GM23338 (cell line): ENCODE results near the gene SULT6B1. TPM values are rescaled to one million over a fixed set of nuclear protein-coding genes. Genes with fewer than 3 reads are reported as not detected.

ENCODE experiments used
- ATAC-seq: fragments of 200-7000 bp; cut with Tn5 transposase; 3 replicates; pipeline ENCODE4 v1.9.1; 2020
- DNase-seq: peaks from one replicate; pipeline ENCODE4 v3.0.0-alpha.2; 2015; ENCODE audit warnings: low spot score
- H2AFZ ChIP-seq: fragments of 200-600 bp; sonication (generic); 2 replicates; pipeline ENCODE4 v1.8.0; 2016; ENCODE audit warnings: antibody characterized with exemption, mild to moderate bottlenecking, moderate library complexity
- H3F3A ChIP-seq: fragments of 200-600 bp; sonication (generic); replicated peaks from 2 replicates; pipeline ENCODE4 v1.8.0; 2017; ENCODE audit warnings: antibody characterized with exemption, mixed run types, low read depth
- H3K27ac ChIP-seq: fragments of 200-600 bp; sonication (generic); 2 replicates; pipeline ENCODE4 v1.6.1; 2016; ENCODE audit warnings: low read depth
- H3K27me3 ChIP-seq: fragments of 200-600 bp; sonication (generic); 2 replicates; pipeline ENCODE4 v1.8.0; 2016; ENCODE audit warnings: mild to moderate bottlenecking, mixed run types, moderate library complexity; ENCODE audit not compliant: insufficient read depth
- H3K36me3 ChIP-seq: fragments of 200-600 bp; sonication (generic); 2 replicates; pipeline ENCODE4 v1.8.0; 2016; ENCODE audit warnings: mild to moderate bottlenecking; ENCODE audit not compliant: insufficient read depth
- H3K4me1 ChIP-seq: fragments of 200-600 bp; sonication (generic); 2 replicates; pipeline ENCODE4 v1.8.0; 2016; ENCODE audit warnings: mild to moderate bottlenecking, moderate library complexity; ENCODE audit not compliant: insufficient read depth
- H3K4me2 ChIP-seq: fragments of 200-600 bp; sonication (generic); 2 replicates; pipeline ENCODE4 v1.7.1; 2017; ENCODE audit warnings: mixed run types
- H3K4me3 ChIP-seq: fragments of 200-600 bp; sonication (generic); 2 replicates; pipeline ENCODE4 v1.6.1; 2016; ENCODE audit warnings: mixed run types
- H3K79me2 ChIP-seq: fragments of 200-600 bp; sonication (generic); replicated peaks from 2 replicates; pipeline ENCODE4 v1.8.0; 2017; ENCODE audit warnings: mild to moderate bottlenecking; ENCODE audit not compliant: insufficient read depth
- H3K9me2 ChIP-seq: fragments of 200-600 bp; sonication (generic); 2 replicates; pipeline ENCODE4 v1.8.0; 2017; ENCODE audit not compliant: insufficient read depth
- H4K20me1 ChIP-seq: fragments of 200-600 bp; sonication (generic); replicated peaks from 2 replicates; pipeline ENCODE4 v1.8.0; 2017; ENCODE audit warnings: mild to moderate bottlenecking; ENCODE audit not compliant: insufficient read depth
- H3K27ac Mint-ChIP-seq: 2 replicates; pipeline ENCODE4 v1.8.0; 2020; ENCODE audit warnings: inconsistent platforms, mild to moderate bottlenecking, moderate library complexity, mixed read lengths
- H3K27me3 Mint-ChIP-seq: 3 replicates; pipeline ENCODE4 v1.8.0; 2022; ENCODE audit warnings: low read depth, mild to moderate bottlenecking, moderate library complexity, mixed read lengths, inconsistent platforms; ENCODE audit not compliant: insufficient read depth, poor library complexity
- H3K36me3 Mint-ChIP-seq: 3 replicates; pipeline ENCODE4 v1.8.0; 2021; ENCODE audit warnings: low read depth, mild to moderate bottlenecking, inconsistent platforms, moderate library complexity, mixed read lengths
- H3K4me1 Mint-ChIP-seq: 3 replicates; pipeline ENCODE4 v1.8.0; 2020; ENCODE audit warnings: mild to moderate bottlenecking, inconsistent platforms, mixed read lengths
- H3K4me3 Mint-ChIP-seq: 3 replicates; pipeline ENCODE4 v1.8.0; 2021; ENCODE audit warnings: moderate library complexity, mild to moderate bottlenecking, inconsistent platforms, mixed read lengths
- H3K9me3 Mint-ChIP-seq: 3 replicates; pipeline ENCODE4 v1.8.0; 2020; ENCODE audit warnings: moderate library complexity, mild to moderate bottlenecking, inconsistent platforms, mixed read lengths
- CREB1 ChIP-seq: fragments of 250-450 bp; sonication (Bioruptor Pico); IDR thresholded peaks from 2 replicates; pipeline ENCODE4 v1.5.0; 2020; ENCODE audit warnings: low read depth, mild to moderate bottlenecking, moderate library complexity
- ETS1 ChIP-seq: IDR thresholded peaks from 2 replicates; pipeline ENCODE4 v1.6.1; 2016; ENCODE audit warnings: antibody characterized with exemption
- EZH2phosphoT487 ChIP-seq: fragments of 200-600 bp; sonication (generic); IDR thresholded peaks from one replicate; pipeline ENCODE4 v1.8.1; 2018; ENCODE audit warnings: antibody characterized with exemption; ENCODE audit not compliant: unreplicated experiment
- JUNB ChIP-seq: IDR thresholded peaks from one replicate; pipeline ENCODE4 v1.6.1; 2016; ENCODE audit warnings: antibody characterized with exemption; ENCODE audit not compliant: unreplicated experiment
- POLR2AphosphoS5 ChIP-seq: IDR thresholded peaks from 2 replicates; pipeline ENCODE4 v1.6.1; 2016; ENCODE audit warnings: antibody characterized with exemption, low read depth
- ZNF462 ChIP-seq: fragments of 250-450 bp; sonication (Bioruptor Pico); IDR thresholded peaks from 2 replicates; pipeline ENCODE4 v1.5.0; 2020; ENCODE audit warnings: mild to moderate bottlenecking, moderate library complexity
- polyA plus RNA-seq: library from polyadenylated mRNA; unstranded; fragments of >200 nt; fragmentation: Nextera tagmentation; extraction: Ambion mirVana; gene quantifications from 2 replicates; pipeline ENCODE4 v1.2.1, GENCODE V29; 2016
- total RNA-seq: library from RNA; depleted of rRNA; stranded (reverse); fragments of >200 nt; shearing (Covaris generic); gene quantifications from 2 replicates; pipeline ENCODE4 v1.2.3, GENCODE V29; 2014
- TF ChIP-seq, protein P1 (sequence below): IDR thresholded peaks from one replicate; pipeline ENCODE4 v1.6.1; 2018; ENCODE audit warnings: antibody characterized with exemption; ENCODE audit not compliant: unreplicated experiment

Gene SULT6B1
- total and polyA plus RNA-seq, 2 experiments from 2014 or later: not detected

DNA sequence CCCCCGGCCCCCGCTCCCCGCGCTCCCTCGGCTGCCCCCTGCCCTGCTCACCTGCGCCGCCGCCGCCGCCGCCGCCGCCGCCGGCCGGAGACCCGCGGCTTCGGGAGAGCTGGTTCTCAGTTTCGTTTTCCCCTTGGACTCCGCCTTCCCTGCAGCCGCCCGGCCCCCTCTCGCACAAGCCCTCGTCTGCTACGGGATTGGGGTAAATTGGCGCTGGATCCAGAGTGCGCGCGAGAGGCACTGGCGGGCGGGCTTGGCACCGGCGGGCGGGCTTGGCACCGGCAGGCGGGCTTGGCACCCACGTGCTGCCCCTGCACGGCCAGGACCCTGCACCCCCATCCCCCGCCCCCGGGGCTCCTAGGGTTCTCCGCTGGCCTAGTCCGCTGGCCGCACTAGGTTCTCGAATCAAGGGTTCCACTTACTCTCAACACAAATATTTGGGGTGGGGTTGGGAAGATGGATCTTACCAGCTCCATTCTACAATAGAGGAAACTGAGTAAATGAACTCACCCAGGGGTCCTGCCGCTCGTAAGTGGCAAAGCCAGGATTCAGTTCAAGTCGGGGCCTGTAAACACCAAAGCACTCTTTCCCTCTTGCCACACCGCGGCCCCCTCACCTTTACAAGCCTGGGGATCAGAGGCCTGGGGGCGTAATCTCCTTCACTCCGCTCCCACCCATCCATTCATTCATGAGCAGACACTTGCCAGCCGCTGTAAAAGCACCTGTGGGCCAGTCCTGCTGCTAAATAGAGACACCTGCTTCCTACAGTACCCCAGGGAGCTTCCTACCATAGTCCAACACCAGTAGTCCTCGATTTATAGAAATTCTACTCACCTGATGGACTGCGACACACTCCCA is 31.4 kb downstream of the SULT6B1 start, which contains the start of gene EIF2AK2:
EIF2AK2 (minus strand) TSS at position 124 of the 858 bp plus-strand sequence. CDS start 9,174 bp downstream, outside the sequence.
- no peaks in the 10 kb centered on the region for H3K36me3 ChIP-seq
- peak within 1 kb of the TSS; percentile 94 for H3K4me2 ChIP-seq
- H3K27ac ChIP-seq: 0 out of 2 replicates have a peak within 1 kb of the TSS, but pooled peaks have one; percentile 32
- DNase-seq (peak; percentile 95), ATAC-seq (peak; percentile 93)
- TF ChIP-seq POLR2AphosphoS5: peak; percentile 52
- TF ChIP-seq, protein P1, sequence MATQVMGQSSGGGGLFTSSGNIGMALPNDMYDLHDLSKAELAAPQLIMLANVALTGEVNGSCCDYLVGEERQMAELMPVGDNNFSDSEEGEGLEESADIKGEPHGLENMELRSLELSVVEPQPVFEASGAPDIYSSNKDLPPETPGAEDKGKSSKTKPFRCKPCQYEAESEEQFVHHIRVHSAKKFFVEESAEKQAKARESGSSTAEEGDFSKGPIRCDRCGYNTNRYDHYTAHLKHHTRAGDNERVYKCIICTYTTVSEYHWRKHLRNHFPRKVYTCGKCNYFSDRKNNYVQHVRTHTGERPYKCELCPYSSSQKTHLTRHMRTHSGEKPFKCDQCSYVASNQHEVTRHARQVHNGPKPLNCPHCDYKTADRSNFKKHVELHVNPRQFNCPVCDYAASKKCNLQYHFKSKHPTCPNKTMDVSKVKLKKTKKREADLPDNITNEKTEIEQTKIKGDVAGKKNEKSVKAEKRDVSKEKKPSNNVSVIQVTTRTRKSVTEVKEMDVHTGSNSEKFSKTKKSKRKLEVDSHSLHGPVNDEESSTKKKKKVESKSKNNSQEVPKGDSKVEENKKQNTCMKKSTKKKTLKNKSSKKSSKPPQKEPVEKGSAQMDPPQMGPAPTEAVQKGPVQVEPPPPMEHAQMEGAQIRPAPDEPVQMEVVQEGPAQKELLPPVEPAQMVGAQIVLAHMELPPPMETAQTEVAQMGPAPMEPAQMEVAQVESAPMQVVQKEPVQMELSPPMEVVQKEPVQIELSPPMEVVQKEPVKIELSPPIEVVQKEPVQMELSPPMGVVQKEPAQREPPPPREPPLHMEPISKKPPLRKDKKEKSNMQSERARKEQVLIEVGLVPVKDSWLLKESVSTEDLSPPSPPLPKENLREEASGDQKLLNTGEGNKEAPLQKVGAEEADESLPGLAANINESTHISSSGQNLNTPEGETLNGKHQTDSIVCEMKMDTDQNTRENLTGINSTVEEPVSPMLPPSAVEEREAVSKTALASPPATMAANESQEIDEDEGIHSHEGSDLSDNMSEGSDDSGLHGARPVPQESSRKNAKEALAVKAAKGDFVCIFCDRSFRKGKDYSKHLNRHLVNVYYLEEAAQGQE: no peak
- Mint-ChIP-seq H3K27ac (peak within 1 kb of the TSS; percentile 39; the same call in 1 of the 2 replicates), H3K36me3 (peaks cover 23% of the 10 kb centered on the region), H3K27me3 (peaks cover 9% of the 10 kb centered on the region), H3K4me3 (peak within 1 kb of the TSS; percentile 80), H3K9me3 (no peaks in the 10 kb centered on the region; the same call in 2 of the 3 replicates), H3K4me1 (peaks cover 22% of the 10 kb centered on the region)
- peak within 1 kb of the TSS; percentile 86 for H3K4me3 ChIP-seq
- H3K79me2 ChIP-seq: peaks cover 37% of the 10 kb centered on the region
- peaks cover 4% of the 10 kb centered on the region; the same call in 1 of the 2 replicates for H3K27me3 ChIP-seq
- no peaks in the 10 kb centered on the region for H4K20me1 ChIP-seq
- peak within 1 kb of the TSS; percentile 95 for H2AFZ ChIP-seq
- H3F3A ChIP-seq: 0 out of 2 replicates have a peak, but pooled peaks cover 6% of the 10 kb centered on the region
- peaks cover 30% of the 10 kb centered on the region for H3K4me1 ChIP-seq
- H3K9me2 ChIP-seq: no peaks in the 10 kb centered on the region

GRCh38 chr2:37156071-37156856 is 32.2 kb downstream of the SULT6B1 start:
- Histone ChIP-seq H3K36me3 (no peaks in the 10 kb centered on the region), H3K27me3 (peaks cover 4% of the 10 kb centered on the region; the same call in 1 of the 2 replicates), H3K4me3 (peak overlapping the region; percentile 86), H3K79me2 (peaks cover 45% of the 10 kb centered on the region), H3K4me2 (peak overlapping the region; percentile 94), H3K4me1 (peaks cover 33% of the 10 kb centered on the region), H3F3A (0 out of 2 replicates have a peak, but pooled peaks cover 6% of the 10 kb centered on the region), H2AFZ (peak overlapping the region; percentile 95), H3K9me2 (no peaks in the 10 kb centered on the region), H4K20me1 (no peaks in the 10 kb centered on the region), H3K27ac (0 out of 2 replicates have a peak overlapping the region, but pooled peaks have one; percentile 32)
- peak overlapping the region; percentile 39; the same call in 1 of the 2 replicates for H3K27ac Mint-ChIP-seq
- H3K4me1 Mint-ChIP-seq: peaks cover 25% of the 10 kb centered on the region
- DNase-seq (peak; percentile 29), ATAC-seq (peak; percentile 15)
- H3K27me3 Mint-ChIP-seq: peaks cover 9% of the 10 kb centered on the region
- H3K9me3 Mint-ChIP-seq: no peaks in the 10 kb centered on the region; the same call in 2 of the 3 replicates
- peak overlapping the region; percentile 80 for H3K4me3 Mint-ChIP-seq
- H3K36me3 Mint-ChIP-seq: peaks cover 23% of the 10 kb centered on the region
- TF ChIP-seq JUNB (no peak), ZNF462 (CRISPR knock-in tag) (no peak), ETS1 (no peak), CREB1 (CRISPR knock-in tag) (no peak), EZH2phosphoT487 (no peak)
